ENCODE measurements around the gene DOCK4.

The DOCK4 gene

GRCh38 chr7:112088484-112089016 lies 117.6 kb downstream of the DOCK4 start:
- DNase-seq (ENCODE audit: low read depth in 1 of 2, low spot score in 1 of 2): no peak
- Histone ChIP-seq H3K27me3 (ENCODE audit: insufficient read depth, poor library complexity, severe bottlenecking) (no peaks in the 10 kb centered on the region), H3K27ac (replicated peaks) (no peak overlapping the region), H3K4me3 (replicated peaks; ENCODE audit: insufficient read depth, low read length) (no peak overlapping the region)
- TF ChIP-seq CTCF (IDR thresholded peaks at IDR 0.05; ENCODE audit: insufficient read depth, low read length) (no peak), REST (IDR thresholded peaks at IDR 0.05; ENCODE audit: insufficient replicate concordance, low read depth) (no peak), GABPA (IDR thresholded peaks at IDR 0.05; ENCODE audit: low read depth) (no peak), POLR2AphosphoS5 (IDR thresholded peaks at IDR 0.05; ENCODE audit: low read depth) (no peak), SPI1 (IDR thresholded peaks at IDR 0.05; ENCODE audit: borderline replicate concordance, low read depth) (no peak)

GRCh38 chr7:112086496-112087254 lies 119.5 kb downstream of the DOCK4 start:
- Histone ChIP-seq H3K27me3 (ENCODE audit: insufficient read depth, poor library complexity, severe bottlenecking) (no peaks in the 10 kb centered on the region), H3K27ac (replicated peaks) (no peak overlapping the region), H3K4me3 (replicated peaks; ENCODE audit: insufficient read depth, low read length) (no peak overlapping the region)
- no peak for DNase-seq (ENCODE audit: low read depth in 1 of 2, low spot score in 1 of 2)
- no peak for TF ChIP-seq GABPA (IDR thresholded peaks at IDR 0.05; ENCODE audit: low read depth)
- TF ChIP-seq REST (IDR thresholded peaks at IDR 0.05; ENCODE audit: insufficient replicate concordance, low read depth): no peak
- TF ChIP-seq CTCF (IDR thresholded peaks at IDR 0.05; ENCODE audit: insufficient read depth, low read length): no peak
- no peak for TF ChIP-seq SPI1 (IDR thresholded peaks at IDR 0.05; ENCODE audit: borderline replicate concordance, low read depth)
- no peak for TF ChIP-seq POLR2AphosphoS5 (IDR thresholded peaks at IDR 0.05; ENCODE audit: low read depth)

GRCh38 chr7:112084520-112084971 lies 121.7 kb downstream of the DOCK4 start:
- H3K27ac ChIP-seq (replicated peaks): no peak overlapping the region
- no peaks in the 10 kb centered on the region for H3K27me3 ChIP-seq (ENCODE audit: insufficient read depth, poor library complexity, severe bottlenecking)
- TF ChIP-seq REST (IDR thresholded peaks at IDR 0.05; ENCODE audit: insufficient replicate concordance, low read depth): no peak
- TF ChIP-seq GABPA (IDR thresholded peaks at IDR 0.05; ENCODE audit: low read depth): no peak
- no peak for TF ChIP-seq POLR2AphosphoS5 (IDR thresholded peaks at IDR 0.05; ENCODE audit: low read depth)
- TF ChIP-seq CTCF (IDR thresholded peaks at IDR 0.05; ENCODE audit: insufficient read depth, low read length): no peak
- TF ChIP-seq SPI1 (IDR thresholded peaks at IDR 0.05; ENCODE audit: borderline replicate concordance, low read depth): no peak
- DNase-seq (ENCODE audit: low read depth in 1 of 2, low spot score in 1 of 2): no peak
- H3K4me3 ChIP-seq (replicated peaks; ENCODE audit: insufficient read depth, low read length): no peak overlapping the region
